ENCODE data around the gene CHURC1.

DNA sequence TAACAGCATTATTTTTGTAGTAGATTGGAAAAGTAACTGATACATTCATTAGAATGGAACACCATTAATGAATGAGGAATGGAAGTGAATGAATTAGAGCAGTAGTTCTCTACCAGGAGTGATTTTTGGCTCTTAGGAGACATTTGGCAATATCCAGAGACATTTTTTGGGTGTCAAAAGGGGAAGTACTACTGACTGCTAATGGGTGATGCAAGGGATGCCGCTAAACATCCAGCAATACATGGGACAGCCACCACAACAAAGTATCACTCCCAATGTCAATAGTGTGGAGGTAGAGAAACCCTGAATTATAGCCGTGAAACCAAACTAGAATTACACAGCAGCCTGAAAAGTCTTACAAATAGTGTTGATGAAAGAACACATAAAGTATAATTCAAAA is 1.5 kb downstream of the CHURC1 start:
- no peak for TF ChIP-seq FOXA1 (IDR thresholded peaks at IDR 0.05)
- TF ChIP-seq, protein P1, sequence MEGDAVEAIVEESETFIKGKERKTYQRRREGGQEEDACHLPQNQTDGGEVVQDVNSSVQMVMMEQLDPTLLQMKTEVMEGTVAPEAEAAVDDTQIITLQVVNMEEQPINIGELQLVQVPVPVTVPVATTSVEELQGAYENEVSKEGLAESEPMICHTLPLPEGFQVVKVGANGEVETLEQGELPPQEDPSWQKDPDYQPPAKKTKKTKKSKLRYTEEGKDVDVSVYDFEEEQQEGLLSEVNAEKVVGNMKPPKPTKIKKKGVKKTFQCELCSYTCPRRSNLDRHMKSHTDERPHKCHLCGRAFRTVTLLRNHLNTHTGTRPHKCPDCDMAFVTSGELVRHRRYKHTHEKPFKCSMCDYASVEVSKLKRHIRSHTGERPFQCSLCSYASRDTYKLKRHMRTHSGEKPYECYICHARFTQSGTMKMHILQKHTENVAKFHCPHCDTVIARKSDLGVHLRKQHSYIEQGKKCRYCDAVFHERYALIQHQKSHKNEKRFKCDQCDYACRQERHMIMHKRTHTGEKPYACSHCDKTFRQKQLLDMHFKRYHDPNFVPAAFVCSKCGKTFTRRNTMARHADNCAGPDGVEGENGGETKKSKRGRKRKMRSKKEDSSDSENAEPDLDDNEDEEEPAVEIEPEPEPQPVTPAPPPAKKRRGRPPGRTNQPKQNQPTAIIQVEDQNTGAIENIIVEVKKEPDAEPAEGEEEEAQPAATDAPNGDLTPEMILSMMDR (IDR thresholded peaks at IDR 0.05; ENCODE audit: low read depth, low read length, missing input control), result no peak
- TF ChIP-seq TAF1 (conservative IDR thresholded peaks at IDR 0.05), result no peak
